ENCODE data around the gene IFI27L1. TPM values are rescaled to one million over a fixed set of nuclear protein-coding genes. Genes with fewer than 3 reads are reported as not detected.

Gene IFI27L1
- total and polyA plus RNA-seq, 2 donors (not counting 1 experiment from before 2014, with no cell fraction given): 6.5 to 6.7 TPM

- Mint-ChIP-seq H3K4me3 (no peak overlapping the region), H3K27me3 (no peaks in the 10 kb centered on the region), H3K9me3 (ENCODE audit: insufficient read depth) (no peaks in the 10 kb centered on the region), H3K27ac (no peak overlapping the region), H3K4me1 (peaks cover under 1% of the 10 kb centered on the region)
- WGBS (ENCODE audit: insufficient coverage): 91% methylated on average over 17 of the region's 18 CpGs
- no peaks in the 10 kb centered on the region for H3K27me3 ChIP-seq (replicated peaks in 1 of 4; ENCODE audit: control extremely low read depth in 1 of 4, control insufficient read depth in 3 of 4, insufficient read depth in 4 of 4, low read length in 3 of 4)
- H2AFZ ChIP-seq (ENCODE audit: insufficient read depth, low read depth, low read length, poor library complexity, severe bottlenecking): no peak overlapping the region
- TF ChIP-seq CTCF (IDR thresholded peaks at IDR 0.05) (no peak), EZH2 (IDR thresholded peaks at IDR 0.05; ENCODE audit: borderline replicate concordance, insufficient read depth, low read depth, low read length, poor library complexity, severe bottlenecking) (no peak)
- H3K27ac ChIP-seq (ENCODE audit: low read length in 2 of 2): no peak overlapping the region
- H4K20me1 ChIP-seq (ENCODE audit: control insufficient read depth, insufficient read depth, low read length, poor library complexity, severe bottlenecking): no peaks in the 10 kb centered on the region
- no peaks in the 10 kb centered on the region for H3K4me1 ChIP-seq (ENCODE audit: control insufficient read depth in 2 of 2, insufficient read depth in 2 of 2, low read length in 2 of 2)
- ChIA-PET CTCF (interaction anchor here (0.6 to 1.2 kb wide), 3 partner anchors 9 to 226 kb away, joined by 3 to 5 read pairs (median 4); no protein-coding TSS in a partner anchor), POLR2A (no interaction called here)
- H3K9me3 ChIP-seq (ENCODE audit: control extremely low read depth in 1 of 3, control insufficient read depth in 2 of 3, insufficient read depth in 1 of 3, low read length in 2 of 3): no peaks in the 10 kb centered on the region
- intact Hi-C loops (cut with micrococcal nuclease): no loop called here
- H3K4me2 ChIP-seq (replicated peaks; ENCODE audit: low read depth, low read length, poor library complexity, severe bottlenecking): no peak overlapping the region
- DNase-seq: no peak
- no peaks in the 10 kb centered on the region for H3K79me2 ChIP-seq (ENCODE audit: control insufficient read depth, insufficient read depth, low read length)
- peaks cover 0 to 16% of the 10 kb centered on the region in 2 experiments for H3K36me3 ChIP-seq (replicated peaks in 1 of 2; ENCODE audit: control extremely low read depth in 1 of 2, control insufficient read depth in 1 of 2, extremely low read depth in 1 of 2, insufficient read depth in 2 of 2, low read length in 1 of 2)
- H3K9ac ChIP-seq (ENCODE audit: low read length): no peak overlapping the region
- ATAC-seq (ENCODE audit: low read depth): no peak
- H3K4me3 ChIP-seq (ENCODE audit: control extremely low read depth in 1 of 5, extremely low read depth in 1 of 5, insufficient read depth in 1 of 5, low read depth in 2 of 5, low read length in 4 of 5): no peak overlapping the region
These were observed 39.4 kb upstream of the IFI27L1 start for GRCh38 chr14:94041551-94042346.

GRCh38 chr14:94042433-94043091 lies 38.5 kb upstream of the IFI27L1 start:
- no peaks in the 10 kb centered on the region for H3K9me3 ChIP-seq (ENCODE audit: control extremely low read depth in 1 of 3, control insufficient read depth in 2 of 3, insufficient read depth in 1 of 3, low read length in 2 of 3)
- H2AFZ ChIP-seq (ENCODE audit: insufficient read depth, low read depth, low read length, poor library complexity, severe bottlenecking): no peak overlapping the region
- ChIA-PET CTCF (interaction anchor here (1.2 kb wide), 1 partner anchor 107 kb away, joined by 5 read pairs; no protein-coding TSS in a partner anchor), POLR2A (no interaction called here)
- H3K4me1 ChIP-seq (ENCODE audit: control insufficient read depth in 2 of 2, insufficient read depth in 2 of 2, low read length in 2 of 2): no peaks in the 10 kb centered on the region
- no peaks in the 10 kb centered on the region for H4K20me1 ChIP-seq (ENCODE audit: control insufficient read depth, insufficient read depth, low read length, poor library complexity, severe bottlenecking)
- WGBS (ENCODE audit: insufficient coverage): 91% methylated on average over 12 of the region's 12 CpGs
- ATAC-seq (ENCODE audit: low read depth) (no peak), DNase-seq (no peak)
- H3K79me2 ChIP-seq (ENCODE audit: control insufficient read depth, insufficient read depth, low read length): no peaks in the 10 kb centered on the region
- no peak overlapping the region for H3K4me2 ChIP-seq (replicated peaks; ENCODE audit: low read depth, low read length, poor library complexity, severe bottlenecking)
- no peak overlapping the region for H3K27ac ChIP-seq (ENCODE audit: low read length in 2 of 2)
- H3K9me3 Mint-ChIP-seq (ENCODE audit: insufficient read depth): no peaks in the 10 kb centered on the region
- no peak overlapping the region for H3K27ac Mint-ChIP-seq
- no peaks in the 10 kb centered on the region for H3K4me1 Mint-ChIP-seq
- H3K27me3 Mint-ChIP-seq: no peaks in the 10 kb centered on the region
- H3K4me3 Mint-ChIP-seq: no peak overlapping the region
- intact Hi-C loops (cut with micrococcal nuclease): no loop called here
- peaks cover 0 to 24% of the 10 kb centered on the region in 2 experiments for H3K36me3 ChIP-seq (replicated peaks in 1 of 2; ENCODE audit: control extremely low read depth in 1 of 2, control insufficient read depth in 1 of 2, extremely low read depth in 1 of 2, insufficient read depth in 2 of 2, low read length in 1 of 2)
- H3K9ac ChIP-seq (ENCODE audit: low read length): no peak overlapping the region
- no peak overlapping the region for H3K4me3 ChIP-seq (ENCODE audit: control extremely low read depth in 1 of 5, extremely low read depth in 1 of 5, insufficient read depth in 1 of 5, low read depth in 2 of 5, low read length in 4 of 5)
- TF ChIP-seq CTCF (IDR thresholded peaks at IDR 0.05) (no peak), EZH2 (IDR thresholded peaks at IDR 0.05; ENCODE audit: borderline replicate concordance, insufficient read depth, low read depth, low read length, poor library complexity, severe bottlenecking) (no peak)
- H3K27me3 ChIP-seq (replicated peaks in 1 of 4; ENCODE audit: control extremely low read depth in 1 of 4, control insufficient read depth in 3 of 4, insufficient read depth in 4 of 4, low read length in 3 of 4): no peaks in the 10 kb centered on the region

All from B cell (primary cell).